GM12873 (cell line): Measurements from ENCODE around the gene PRPS2.

Experiments used
- CTCF ChIP-seq: IDR thresholded peaks from 2 replicates; pipeline ENCODE4 v1.5.1; 2012; ENCODE audit warnings: low read depth, mild to moderate bottlenecking, moderate library complexity, low read length, control low read depth; ENCODE audit not compliant: insufficient read depth; ENCODE audit errors: missing control alignments

The PRPS2 gene

DNA sequence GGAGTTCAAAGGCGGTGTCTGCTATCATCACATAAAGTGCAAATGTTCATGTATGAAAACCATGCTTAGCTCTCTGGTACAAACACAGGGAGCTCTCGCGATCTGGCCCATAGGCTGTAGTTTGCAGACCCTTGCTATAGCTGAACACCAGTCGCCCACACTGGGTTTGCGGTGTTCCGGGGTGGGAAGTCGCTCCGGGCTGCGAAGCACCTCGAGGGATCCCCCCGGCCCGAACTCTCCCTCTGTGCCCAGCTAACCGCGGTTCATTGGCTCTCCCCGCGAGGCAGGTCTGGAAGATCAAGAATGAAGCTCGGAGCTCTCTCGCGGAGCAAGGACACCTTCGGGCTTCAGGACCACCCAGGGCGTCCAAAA, 341 bp upstream of the PRPS2 start:
- no peak for TF ChIP-seq CTCF

- no peak for TF ChIP-seq CTCF
These were observed 1.5 kb downstream of the PRPS2 start for GRCh38 chrX:12792711-12793110.

GRCh38 chrX:12794654-12795053, 3.4 kb downstream of the PRPS2 start:
- TF ChIP-seq CTCF: no peak

DNA sequence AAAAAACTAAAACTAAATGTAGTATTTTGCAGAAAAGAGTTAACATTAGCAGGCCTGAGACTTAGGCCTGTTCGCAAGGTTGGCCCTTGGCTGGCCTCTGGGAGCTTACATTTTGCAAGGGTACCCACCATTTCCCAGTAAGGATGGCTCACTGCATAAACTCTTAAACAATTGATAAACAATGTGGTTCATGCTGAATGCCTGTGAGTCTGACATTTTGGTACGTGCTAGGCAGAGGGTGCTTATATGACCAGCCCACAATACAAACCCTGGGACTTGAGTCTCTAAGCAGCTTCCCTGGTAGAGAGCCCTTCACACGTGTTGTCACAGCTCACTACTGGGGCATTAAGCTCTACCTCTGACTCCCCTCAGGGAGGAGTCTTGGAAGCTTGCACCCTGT, 7.4 kb downstream of the PRPS2 start:
- no peak for TF ChIP-seq CTCF

GRCh38 chrX:12799118-12799517, 7.9 kb downstream of the PRPS2 start:
- no peak for TF ChIP-seq CTCF

DNA sequence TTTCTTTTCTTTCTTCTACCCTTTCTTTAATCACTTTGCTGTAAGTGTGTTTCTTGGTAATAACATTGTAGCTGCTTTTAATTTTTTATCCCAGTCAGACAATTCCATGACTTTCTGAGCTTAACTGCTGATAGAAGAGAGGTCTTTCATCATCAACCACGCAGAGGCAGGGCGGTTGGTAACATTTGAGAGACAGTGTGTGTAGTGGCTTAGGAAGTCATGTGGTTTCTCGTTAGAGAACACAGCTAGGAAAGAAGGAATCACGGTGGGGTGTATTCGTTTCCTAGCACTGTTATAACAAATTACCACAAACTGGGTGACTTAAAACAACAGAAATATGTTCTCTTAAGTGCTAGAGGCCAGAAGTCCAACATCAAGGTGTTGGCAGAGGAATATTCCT, 11.5 kb downstream of the PRPS2 start:
- no peak for TF ChIP-seq CTCF

DNA sequence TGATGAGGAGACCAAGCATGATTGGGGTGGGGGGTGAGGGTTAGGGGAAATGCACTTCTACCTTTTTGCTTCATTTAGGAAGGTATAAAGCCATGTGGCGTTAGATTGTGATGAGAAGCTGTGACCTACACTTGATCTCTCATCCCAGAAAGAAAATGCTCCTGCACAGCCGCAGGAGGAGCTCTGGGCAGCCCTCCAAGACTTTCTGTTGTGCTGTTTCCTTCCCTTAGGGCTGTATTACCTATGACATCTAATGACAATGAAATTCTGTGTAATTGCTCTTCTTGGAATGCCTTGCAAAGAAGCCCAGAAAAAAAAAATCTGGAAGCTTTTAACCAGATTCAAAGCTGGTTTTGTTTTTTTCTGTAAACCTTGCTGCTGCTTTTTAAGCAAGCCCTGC, 13.4 kb downstream of the PRPS2 start:
- no peak for TF ChIP-seq CTCF

DNA sequence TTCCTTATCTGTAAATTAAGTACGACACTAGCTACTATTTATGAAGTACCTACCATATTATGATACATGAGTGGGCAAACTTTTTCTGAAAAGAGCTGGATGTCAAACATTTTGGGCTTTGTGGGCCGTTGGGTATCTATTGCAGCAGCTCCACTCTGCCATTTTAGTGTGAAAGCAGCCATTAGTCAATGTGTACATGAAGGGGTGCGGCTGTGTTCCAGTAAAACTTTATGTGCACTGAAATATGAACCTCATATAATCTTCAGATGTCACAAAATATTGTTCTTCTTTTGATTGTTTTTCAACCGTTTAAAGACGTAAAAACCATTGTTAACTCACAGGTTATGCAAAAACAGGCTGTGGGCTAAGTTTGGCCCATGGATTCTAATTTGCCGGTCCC, 14.1 kb downstream of the PRPS2 start:
- no peak for TF ChIP-seq CTCF
